IPS-18c (cell line): ENCODE measurements around the gene ZMIZ2.
"Not testable (repeated sequence)": the region's sequence is repeated elsewhere in the genome, so short reads cannot be mapped to it uniquely, and the experiment has no call there.

ENCODE experiments used
- H3K4me3 ChIP-seq: 2 replicates; pipeline ENCODE4 v1.7.0; 2013; ENCODE audit warnings: low read depth, mild to moderate bottlenecking, low read length, moderate library complexity; ENCODE audit not compliant: insufficient read depth
- H3K9me3 ChIP-seq: one replicate; pipeline ENCODE4 v1.6.1; 2013; ENCODE audit warnings: mild to moderate bottlenecking, low read length, moderate library complexity; ENCODE audit not compliant: control insufficient read depth, insufficient read depth

The ZMIZ2 gene

DNA sequence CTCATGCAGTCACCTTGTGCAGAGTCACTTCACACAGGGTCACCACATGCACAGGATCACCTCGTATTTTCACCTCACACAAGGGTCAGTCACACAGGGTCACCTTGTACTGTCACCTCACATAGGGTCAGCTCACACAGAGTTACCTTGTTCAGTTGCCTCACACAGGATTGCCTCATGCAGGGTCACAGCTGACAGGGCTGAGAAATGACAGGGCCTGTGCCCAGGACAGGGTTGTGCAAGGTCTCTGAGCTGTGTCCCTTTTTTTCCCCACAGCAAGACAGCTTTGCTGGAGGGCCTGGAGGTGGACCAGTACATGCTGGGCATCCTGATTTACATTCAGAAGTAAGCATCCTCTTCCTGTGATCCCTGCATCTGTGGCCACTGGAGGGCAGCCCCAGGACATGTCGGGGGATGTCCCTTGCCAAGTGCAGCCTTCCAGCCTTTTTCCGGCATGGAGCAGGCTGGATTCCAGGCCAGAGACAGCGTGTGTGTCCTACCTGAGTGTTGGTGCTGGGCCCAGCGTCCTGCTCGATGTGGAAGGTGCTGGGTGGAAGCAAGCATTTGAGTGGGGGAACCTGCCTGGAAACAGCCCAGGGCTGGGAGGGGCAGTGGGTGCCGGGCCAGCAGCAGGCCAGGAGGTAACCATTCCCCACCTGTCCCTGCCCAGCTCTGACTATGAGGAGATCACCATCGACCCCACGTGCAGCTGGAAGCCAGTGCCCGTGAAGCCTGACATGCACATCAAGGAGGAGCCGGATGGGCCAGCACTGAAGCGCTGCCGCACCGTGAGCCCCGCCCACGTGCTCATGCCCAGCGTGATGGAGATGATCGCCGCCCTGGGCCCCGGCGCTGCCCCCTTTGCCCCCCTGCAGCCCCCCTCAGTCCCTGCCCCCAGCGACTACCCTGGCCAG lies 16.3 kb downstream of the ZMIZ2 start:
- Histone ChIP-seq H3K9me3 (no peaks in the 10 kb centered on the region), H3K4me3 (no peak overlapping the region)

DNA sequence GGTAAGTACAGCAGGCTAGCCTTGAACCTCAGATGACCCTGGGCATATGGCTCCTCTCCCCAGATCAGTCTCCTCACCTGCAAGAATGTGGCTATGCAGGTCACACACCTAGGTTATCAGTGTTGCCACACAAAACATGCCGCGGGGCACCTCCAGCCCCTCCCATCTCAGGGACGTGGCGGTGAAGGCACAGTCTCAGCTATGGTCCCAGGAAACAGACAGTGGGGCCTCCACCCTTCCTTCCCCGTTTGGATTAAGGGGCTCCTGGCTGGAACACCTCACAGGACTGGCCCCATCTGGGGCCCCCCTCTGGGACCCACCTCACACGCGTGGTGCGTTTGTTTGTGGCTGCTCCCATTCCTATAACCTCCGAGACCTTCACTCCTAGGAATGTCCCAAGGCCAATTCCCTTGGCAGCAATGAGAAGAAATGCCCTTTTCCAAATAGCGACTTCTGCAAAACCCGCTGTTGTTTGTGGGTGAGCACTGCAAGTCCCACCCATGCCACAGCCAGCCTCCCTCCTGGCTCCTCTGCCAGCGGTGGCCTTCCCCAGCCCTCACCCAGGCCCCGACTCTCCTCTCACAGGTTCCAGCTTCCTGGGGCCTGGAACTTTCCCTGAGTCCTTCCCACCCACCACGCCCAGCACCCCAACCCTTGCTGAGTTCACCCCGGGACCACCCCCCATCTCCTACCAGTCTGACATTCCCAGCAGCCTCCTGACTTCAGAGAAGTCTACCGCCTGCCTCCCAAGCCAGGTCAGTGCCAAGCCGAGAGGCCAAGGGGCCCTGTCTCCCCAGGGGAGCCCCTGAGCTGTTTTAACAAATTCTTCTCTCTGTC lies 17.1 kb downstream of the ZMIZ2 start:
- Histone ChIP-seq H3K4me3 (no peak overlapping the region), H3K9me3 (no peaks in the 10 kb centered on the region)

DNA sequence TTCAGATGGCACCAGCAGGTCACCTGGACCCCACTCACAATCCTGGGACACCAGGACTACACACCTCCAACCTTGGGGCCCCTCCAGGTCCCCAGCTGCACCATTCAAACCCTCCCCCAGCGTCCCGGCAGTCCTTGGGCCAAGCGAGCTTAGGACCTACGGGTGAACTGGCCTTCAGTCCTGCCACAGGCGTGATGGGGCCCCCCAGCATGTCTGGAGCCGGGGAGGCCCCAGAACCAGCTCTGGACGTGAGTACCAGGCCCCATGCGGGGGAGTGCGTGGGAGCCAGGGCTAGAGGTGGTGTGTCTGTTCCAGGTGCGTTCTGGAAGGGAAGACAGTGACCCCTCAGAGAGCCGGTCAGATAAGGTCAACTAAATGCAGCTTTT lies 17.8 kb downstream of the ZMIZ2 start:
- H3K9me3 ChIP-seq: no peaks in the 10 kb centered on the region
- H3K4me3 ChIP-seq: no peak overlapping the region

GRCh38 chr7:44767134-44767911 lies 18.7 kb downstream of the ZMIZ2 start:
- no peak overlapping the region for H3K4me3 ChIP-seq
- H3K9me3 ChIP-seq: no peaks in the 10 kb centered on the region

GRCh38 chr7:44767912-44768627 lies 19.4 kb downstream of the ZMIZ2 start:
- Histone ChIP-seq H3K9me3 (no peaks in the 10 kb centered on the region), H3K4me3 (no peak overlapping the region)

DNA sequence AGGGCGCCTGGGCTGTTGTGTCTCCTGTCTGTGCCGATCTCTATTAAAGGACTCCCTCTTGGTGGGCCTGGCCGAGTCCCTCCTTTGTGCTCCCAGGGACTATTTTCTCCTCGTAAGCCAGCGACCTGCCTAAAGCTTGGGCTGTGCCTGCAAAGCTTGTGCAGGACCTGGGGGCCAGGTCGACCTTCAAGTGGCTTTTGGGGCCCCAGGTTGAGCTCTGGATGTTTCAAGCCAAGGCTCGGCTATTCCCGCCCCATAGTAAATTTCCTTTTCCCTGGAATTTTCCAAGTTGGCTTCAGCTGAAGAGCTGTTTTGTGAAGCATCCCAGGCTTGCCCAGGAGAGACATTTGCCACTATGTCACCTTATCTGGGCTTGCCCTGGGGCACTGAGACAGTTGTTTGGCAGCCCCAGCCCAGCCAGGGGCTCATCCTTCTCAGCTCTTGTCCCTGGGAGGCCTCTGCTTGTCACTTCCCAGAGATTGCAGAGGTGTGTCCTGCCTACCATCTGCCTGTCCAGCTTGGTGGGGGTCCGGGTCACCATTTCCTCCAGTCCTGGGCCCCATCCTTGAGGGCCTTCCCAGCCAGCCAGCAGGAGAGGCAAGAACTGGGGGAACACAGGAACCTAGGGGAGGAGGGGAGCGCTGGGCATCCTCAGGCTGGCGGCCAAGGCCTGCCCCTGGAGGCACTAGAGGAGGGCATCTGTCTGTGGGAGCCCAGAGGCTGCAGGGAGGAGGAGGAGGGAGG lies 20.2 kb downstream of the ZMIZ2 start:
- Histone ChIP-seq H3K9me3 (no peaks in the 10 kb centered on the region), H3K4me3 (no peak overlapping the region)

DNA sequence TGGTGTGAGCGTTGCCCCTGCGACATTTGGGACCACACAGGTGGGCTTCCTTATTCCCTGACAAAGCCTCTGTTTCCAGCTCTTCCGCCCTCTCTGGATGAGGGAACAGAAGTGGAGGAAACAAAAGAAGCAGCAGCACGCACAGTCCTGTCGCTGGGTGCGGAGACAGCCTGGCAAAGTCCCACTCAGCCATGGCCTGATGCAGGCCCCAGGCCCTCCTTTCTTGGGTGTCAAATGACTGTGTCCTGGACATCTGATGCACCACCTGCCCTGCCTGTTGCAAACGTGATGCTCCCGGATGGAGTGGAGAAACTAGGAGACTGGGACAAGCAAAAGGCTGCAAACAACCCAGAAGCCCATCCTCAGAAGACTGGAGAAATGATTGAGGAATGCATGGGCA lies 20.7 kb downstream of the ZMIZ2 start:
- Histone ChIP-seq H3K9me3 (no peaks in the 10 kb centered on the region), H3K4me3 (no peak overlapping the region)

GRCh38 chr7:44769776-44770294 lies 21.2 kb downstream of the ZMIZ2 start:
- no peak overlapping the region for H3K4me3 ChIP-seq
- H3K9me3 ChIP-seq: no peaks in the 10 kb centered on the region

DNA sequence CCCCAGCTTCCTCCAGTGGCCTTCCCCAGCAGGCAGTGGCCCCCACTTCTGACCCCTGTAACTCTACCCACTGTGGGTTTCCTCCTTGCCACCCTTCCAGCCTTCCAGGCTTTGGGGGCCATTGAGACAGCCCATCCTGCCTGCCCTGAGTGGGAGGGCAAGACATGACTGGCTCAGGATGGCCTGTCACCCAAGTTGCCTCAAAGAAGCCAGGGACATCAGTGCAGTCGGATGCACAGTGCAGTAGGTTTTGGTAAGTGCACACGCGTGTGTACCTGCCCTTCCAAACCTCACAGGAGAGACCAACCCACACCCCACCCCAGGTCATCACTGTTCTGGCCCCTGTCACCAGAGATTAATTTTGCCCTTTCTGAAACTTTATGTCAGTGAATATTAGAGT lies 22.7 kb downstream of the ZMIZ2 start:
- H3K9me3 ChIP-seq: no peaks in the 10 kb centered on the region
- no peak overlapping the region for H3K4me3 ChIP-seq

GRCh38 chr7:44772440-44772839 lies 23.8 kb downstream of the ZMIZ2 start:
- Histone ChIP-seq H3K9me3 (no peaks in the 10 kb centered on the region), H3K4me3 (no peak overlapping the region)

DNA sequence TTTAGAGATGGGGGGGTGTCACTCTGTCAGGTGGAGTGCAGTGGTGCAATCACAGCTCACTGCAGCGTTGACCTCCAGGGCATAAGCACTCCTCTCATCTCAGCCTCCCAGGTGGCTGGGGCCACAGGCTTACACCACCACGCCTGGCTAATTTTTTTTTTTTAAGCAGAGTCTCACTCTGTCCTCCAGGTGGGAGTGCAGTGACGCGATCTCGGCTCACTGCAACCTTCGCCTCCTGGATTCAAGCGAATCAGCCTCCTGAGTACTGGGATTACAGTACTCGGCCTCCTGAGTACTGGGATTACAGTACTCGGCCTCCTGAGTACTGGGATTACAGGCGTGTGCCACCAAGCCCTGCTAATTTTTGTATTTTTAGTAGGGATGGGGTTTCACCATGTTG lies 24.2 kb downstream of the ZMIZ2 start:
- H3K9me3 ChIP-seq: no peaks in the 10 kb centered on the region
- no peak overlapping the region for H3K4me3 ChIP-seq

- not testable (repeated sequence) for H3K4me3 ChIP-seq, H3K9me3 ChIP-seq
Measured at GRCh38 chr7:44774486-44774885, 25.8 kb downstream of the ZMIZ2 start.

- no peak overlapping the region for H3K4me3 ChIP-seq
- no peaks in the 10 kb centered on the region for H3K9me3 ChIP-seq
Measured at GRCh38 chr7:44775383-44776107, 26.9 kb downstream of the ZMIZ2 start.

DNA sequence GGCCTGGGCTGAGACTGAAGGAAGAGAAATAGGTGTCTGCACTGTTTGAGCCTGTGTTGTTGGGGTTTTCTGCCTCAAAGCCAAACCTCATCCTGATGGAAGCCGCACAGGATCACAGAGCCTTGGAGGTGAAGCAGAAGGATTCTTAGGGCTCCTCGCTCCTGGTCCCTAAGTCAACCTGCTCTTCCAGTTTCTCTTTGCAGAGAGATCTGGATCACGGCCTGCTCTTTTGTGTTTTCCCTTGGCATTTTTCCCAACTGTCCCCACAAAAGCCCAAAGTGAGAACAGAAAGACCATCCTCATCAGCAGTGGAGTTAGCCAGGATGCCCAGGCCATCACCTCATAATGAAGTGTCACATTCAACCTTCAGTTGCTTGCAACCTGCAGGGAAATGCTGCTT lies 27.6 kb downstream of the ZMIZ2 start:
- Histone ChIP-seq H3K9me3 (no peaks in the 10 kb centered on the region), H3K4me3 (no peak overlapping the region)

- no peaks in the 10 kb centered on the region for H3K9me3 ChIP-seq
- H3K4me3 ChIP-seq: no peak overlapping the region
Measured at GRCh38 chr7:44782460-44782859, 33.8 kb downstream of the ZMIZ2 start.

DNA sequence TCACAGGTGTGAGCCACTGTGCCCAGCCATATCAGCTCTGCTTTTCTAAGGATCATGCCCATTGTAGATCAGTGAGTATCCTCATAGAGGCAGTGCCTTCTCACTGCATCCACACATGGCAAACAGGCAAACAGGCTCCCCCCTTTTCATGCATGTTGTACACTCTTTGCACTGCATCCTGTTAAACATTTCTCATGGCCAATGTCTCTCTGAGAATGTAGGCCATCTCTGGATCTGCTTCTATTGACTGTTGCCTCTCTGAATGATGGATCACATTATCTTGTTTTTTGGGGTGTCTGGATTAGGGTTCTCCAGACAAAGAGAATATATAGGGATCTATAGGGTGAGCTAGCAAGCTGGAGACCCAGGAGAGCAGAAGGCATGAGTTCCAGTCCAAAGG lies 34.8 kb downstream of the ZMIZ2 start:
- Histone ChIP-seq H3K9me3 (no peaks in the 10 kb centered on the region), H3K4me3 (no peak overlapping the region)
